ENCODE data around the gene TRPV2. TPM values are rescaled to one million over a fixed set of nuclear protein-coding genes. Genes with fewer than 3 reads are reported as not detected.

The TRPV2 gene
- total and polyA plus RNA-seq, 2 experiments from 2014 or later: 1.7 to 3.2 TPM

DNA sequence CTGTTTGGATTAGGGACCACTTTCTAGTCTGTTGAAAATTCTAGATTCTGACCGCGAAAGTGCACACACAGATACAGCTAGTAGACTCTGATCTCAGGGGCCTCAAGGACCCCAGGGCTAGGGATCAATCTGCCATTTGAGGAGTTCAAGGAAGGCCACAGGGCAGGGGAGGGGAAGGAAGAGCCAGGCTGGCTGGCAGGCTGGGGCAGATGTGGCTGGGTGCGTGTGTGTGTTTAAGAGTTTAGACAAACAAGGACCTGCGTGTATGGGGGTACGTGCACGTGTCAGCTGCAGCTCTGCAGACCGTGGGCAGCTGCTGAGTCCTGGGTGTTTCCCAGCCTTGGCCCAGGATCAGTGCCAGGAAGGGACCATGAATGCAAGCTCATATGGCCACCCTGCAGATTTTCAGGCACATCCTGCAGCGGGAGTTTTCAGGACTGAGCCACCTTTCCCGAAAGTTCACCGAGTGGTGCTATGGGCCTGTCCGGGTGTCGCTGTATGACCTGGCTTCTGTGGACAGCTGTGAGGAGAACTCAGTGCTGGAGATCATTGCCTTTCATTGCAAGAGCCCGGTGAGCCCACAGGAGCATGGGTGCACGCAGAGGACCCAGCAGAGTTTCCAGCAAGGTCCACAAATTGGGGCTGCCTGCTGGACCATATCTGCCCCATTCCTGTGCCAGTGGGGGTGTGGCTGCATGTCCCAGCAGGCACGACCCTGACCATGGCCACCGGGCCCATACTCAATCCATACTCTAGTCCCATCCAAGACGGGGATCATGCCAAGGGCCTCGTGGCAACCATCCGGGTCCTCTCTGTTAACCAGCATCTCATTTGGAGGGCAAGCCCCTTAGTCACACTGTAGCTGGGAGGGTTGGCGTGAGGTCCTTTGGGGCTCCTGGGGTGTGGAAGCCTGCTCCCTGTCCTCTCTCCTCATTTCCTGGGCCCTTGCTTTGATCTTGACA, 10.6 kb downstream of the TRPV2 start:
- Histone ChIP-seq H3K4me3 (no peak overlapping the region), H3K27ac (ENCODE audit: low read depth) (no peak overlapping the region), H3K9me2 (ENCODE audit: insufficient read depth) (no peaks in the 10 kb centered on the region), H3K79me2 (replicated peaks; ENCODE audit: insufficient read depth) (no peaks in the 10 kb centered on the region), H4K20me1 (replicated peaks; ENCODE audit: insufficient read depth) (no peaks in the 10 kb centered on the region), H3K36me3 (ENCODE audit: insufficient read depth) (no peaks in the 10 kb centered on the region), H3K27me3 (ENCODE audit: insufficient read depth) (no peaks in the 10 kb centered on the region), H2AFZ (no peak overlapping the region), H3K4me1 (ENCODE audit: insufficient read depth) (no peaks in the 10 kb centered on the region), H3K4me2 (no peak overlapping the region), H3F3A (replicated peaks; ENCODE audit: low read depth) (no peaks in the 10 kb centered on the region)
- no peak for DNase-seq (ENCODE audit: low spot score)
- H3K9me3 Mint-ChIP-seq: no peaks in the 10 kb centered on the region
- TF ChIP-seq JUNB (IDR thresholded peaks at IDR 0.05; ENCODE audit: unreplicated experiment) (no peak), STAT1 (IDR thresholded peaks at IDR 0.05; ENCODE audit: unreplicated experiment) (no peak), ZNF331 (CRISPR knock-in tag; IDR thresholded peaks at IDR 0.05; ENCODE audit: low read depth) (no peak), POLR2AphosphoS5 (IDR thresholded peaks at IDR 0.05; ENCODE audit: low read depth) (no peak), ZNF114 (CRISPR knock-in tag; IDR thresholded peaks at IDR 0.05) (no peak), EZH2phosphoT487 (IDR thresholded peaks at IDR 0.05; ENCODE audit: unreplicated experiment) (no peak), CREB1 (CRISPR knock-in tag; IDR thresholded peaks at IDR 0.05; ENCODE audit: low read depth) (no peak), EZH2 (IDR thresholded peaks at IDR 0.05; ENCODE audit: low read depth, unreplicated experiment) (no peak), ZNF462 (CRISPR knock-in tag; IDR thresholded peaks at IDR 0.05) (no peak), NANOG (IDR thresholded peaks at IDR 0.05; ENCODE audit: borderline replicate concordance) (no peak)
- TF ChIP-seq, protein P1, sequence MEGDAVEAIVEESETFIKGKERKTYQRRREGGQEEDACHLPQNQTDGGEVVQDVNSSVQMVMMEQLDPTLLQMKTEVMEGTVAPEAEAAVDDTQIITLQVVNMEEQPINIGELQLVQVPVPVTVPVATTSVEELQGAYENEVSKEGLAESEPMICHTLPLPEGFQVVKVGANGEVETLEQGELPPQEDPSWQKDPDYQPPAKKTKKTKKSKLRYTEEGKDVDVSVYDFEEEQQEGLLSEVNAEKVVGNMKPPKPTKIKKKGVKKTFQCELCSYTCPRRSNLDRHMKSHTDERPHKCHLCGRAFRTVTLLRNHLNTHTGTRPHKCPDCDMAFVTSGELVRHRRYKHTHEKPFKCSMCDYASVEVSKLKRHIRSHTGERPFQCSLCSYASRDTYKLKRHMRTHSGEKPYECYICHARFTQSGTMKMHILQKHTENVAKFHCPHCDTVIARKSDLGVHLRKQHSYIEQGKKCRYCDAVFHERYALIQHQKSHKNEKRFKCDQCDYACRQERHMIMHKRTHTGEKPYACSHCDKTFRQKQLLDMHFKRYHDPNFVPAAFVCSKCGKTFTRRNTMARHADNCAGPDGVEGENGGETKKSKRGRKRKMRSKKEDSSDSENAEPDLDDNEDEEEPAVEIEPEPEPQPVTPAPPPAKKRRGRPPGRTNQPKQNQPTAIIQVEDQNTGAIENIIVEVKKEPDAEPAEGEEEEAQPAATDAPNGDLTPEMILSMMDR (conservative IDR thresholded peaks at IDR 0.05; ENCODE audit: low read depth in 2 of 2): no peak
- TF ChIP-seq, protein P2, sequence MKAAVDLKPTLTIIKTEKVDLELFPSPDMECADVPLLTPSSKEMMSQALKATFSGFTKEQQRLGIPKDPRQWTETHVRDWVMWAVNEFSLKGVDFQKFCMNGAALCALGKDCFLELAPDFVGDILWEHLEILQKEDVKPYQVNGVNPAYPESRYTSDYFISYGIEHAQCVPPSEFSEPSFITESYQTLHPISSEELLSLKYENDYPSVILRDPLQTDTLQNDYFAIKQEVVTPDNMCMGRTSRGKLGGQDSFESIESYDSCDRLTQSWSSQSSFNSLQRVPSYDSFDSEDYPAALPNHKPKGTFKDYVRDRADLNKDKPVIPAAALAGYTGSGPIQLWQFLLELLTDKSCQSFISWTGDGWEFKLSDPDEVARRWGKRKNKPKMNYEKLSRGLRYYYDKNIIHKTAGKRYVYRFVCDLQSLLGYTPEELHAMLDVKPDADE (IDR thresholded peaks at IDR 0.05): no peak
- TF ChIP-seq, protein P3, sequence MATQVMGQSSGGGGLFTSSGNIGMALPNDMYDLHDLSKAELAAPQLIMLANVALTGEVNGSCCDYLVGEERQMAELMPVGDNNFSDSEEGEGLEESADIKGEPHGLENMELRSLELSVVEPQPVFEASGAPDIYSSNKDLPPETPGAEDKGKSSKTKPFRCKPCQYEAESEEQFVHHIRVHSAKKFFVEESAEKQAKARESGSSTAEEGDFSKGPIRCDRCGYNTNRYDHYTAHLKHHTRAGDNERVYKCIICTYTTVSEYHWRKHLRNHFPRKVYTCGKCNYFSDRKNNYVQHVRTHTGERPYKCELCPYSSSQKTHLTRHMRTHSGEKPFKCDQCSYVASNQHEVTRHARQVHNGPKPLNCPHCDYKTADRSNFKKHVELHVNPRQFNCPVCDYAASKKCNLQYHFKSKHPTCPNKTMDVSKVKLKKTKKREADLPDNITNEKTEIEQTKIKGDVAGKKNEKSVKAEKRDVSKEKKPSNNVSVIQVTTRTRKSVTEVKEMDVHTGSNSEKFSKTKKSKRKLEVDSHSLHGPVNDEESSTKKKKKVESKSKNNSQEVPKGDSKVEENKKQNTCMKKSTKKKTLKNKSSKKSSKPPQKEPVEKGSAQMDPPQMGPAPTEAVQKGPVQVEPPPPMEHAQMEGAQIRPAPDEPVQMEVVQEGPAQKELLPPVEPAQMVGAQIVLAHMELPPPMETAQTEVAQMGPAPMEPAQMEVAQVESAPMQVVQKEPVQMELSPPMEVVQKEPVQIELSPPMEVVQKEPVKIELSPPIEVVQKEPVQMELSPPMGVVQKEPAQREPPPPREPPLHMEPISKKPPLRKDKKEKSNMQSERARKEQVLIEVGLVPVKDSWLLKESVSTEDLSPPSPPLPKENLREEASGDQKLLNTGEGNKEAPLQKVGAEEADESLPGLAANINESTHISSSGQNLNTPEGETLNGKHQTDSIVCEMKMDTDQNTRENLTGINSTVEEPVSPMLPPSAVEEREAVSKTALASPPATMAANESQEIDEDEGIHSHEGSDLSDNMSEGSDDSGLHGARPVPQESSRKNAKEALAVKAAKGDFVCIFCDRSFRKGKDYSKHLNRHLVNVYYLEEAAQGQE (IDR thresholded peaks at IDR 0.05; ENCODE audit: unreplicated experiment): no peak
- H3K27ac Mint-ChIP-seq: no peak overlapping the region; the same call in 1 of the 2 replicates
- no peaks in the 10 kb centered on the region for H3K36me3 Mint-ChIP-seq (ENCODE audit: low read depth)
- no peak overlapping the region for H3K4me3 Mint-ChIP-seq
- peaks cover 4% of the 10 kb centered on the region; the same call in 1 of the 3 replicates for H3K4me1 Mint-ChIP-seq
- no peak for ATAC-seq
- peaks cover 2% of the 10 kb centered on the region for H3K27me3 Mint-ChIP-seq (ENCODE audit: insufficient read depth, low read depth, poor library complexity)

Measured in GM23338 (cell line).